Activated naive CD4-positive, alpha-beta T cell treated with anti-CD3 and anti-CD28 coated beads, Interleukin-2, amount 10 ng/mL, durations not matched to agents 7 days and 5 days (primary cell): ENCODE data around the gene GDPGP1.

Experiments used
- CTCF ChIA-PET: fragments of 350-600 bp; sonication (Branson Sonifier 250); formaldehyde crosslinking; loops from one replicate; lab custom pipeline; 2021; ENCODE audit warnings: antibody characterized with exemption; lab: Charles Lee
- DNase-seq: peaks from one replicate; pipeline ENCODE4 v3.0.0-alpha.2; 2020
- H3K27ac Mint-ChIP-seq: one replicate; pipeline ENCODE4 v1.8.0; 2021; ENCODE audit warnings: mild to moderate bottlenecking, moderate library complexity, mixed read lengths
- H3K27me3 Mint-ChIP-seq: one replicate; pipeline ENCODE4 v1.8.0; 2021; ENCODE audit warnings: mild to moderate bottlenecking, mixed read lengths
- H3K36me3 Mint-ChIP-seq: one replicate; pipeline ENCODE4 v1.8.0; 2021; ENCODE audit warnings: mixed read lengths
- H3K4me1 Mint-ChIP-seq: one replicate; pipeline ENCODE4 v1.8.0; 2021; ENCODE audit warnings: mixed read lengths
- H3K4me3 Mint-ChIP-seq: one replicate; pipeline ENCODE4 v1.8.0; 2021; ENCODE audit warnings: mild to moderate bottlenecking, moderate library complexity, mixed read lengths
- H3K9me3 Mint-ChIP-seq: one replicate; pipeline ENCODE4 v1.8.0; 2021; ENCODE audit warnings: mixed read lengths

The GDPGP1 gene

DNA sequence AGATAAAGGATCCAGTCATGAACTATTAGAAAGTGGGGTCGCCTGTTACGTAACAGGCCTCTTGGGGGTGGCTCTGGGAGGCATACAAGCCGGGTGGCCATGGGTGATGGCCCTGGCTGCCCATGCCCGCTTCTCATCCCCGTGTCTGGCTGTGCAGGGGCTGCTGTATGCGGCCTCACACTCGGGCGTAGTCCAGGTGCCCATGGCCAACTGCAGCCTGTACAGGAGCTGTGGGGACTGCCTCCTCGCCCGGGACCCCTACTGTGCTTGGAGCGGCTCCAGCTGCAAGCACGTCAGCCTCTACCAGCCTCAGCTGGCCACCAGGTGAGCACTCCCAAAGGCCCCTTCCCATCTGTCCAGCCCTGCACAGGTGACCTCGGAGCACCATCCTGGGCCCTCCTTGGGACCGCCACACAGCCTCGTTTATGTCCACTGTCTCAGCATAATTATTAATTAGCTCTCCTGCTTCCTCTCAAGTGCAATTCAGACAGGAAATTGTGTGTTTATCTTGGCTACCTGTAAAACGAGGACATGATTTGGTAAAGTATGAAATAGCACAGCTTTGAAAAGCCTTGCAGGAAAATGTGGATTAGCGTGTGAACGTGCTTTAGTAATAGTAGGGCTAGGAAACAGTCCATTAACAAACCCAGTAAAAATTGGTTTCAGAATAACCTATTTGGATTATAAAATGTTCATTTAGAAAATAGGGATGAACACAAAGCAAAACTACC, 8.3 kb upstream of the GDPGP1 start:
- Mint-ChIP-seq H3K27me3 (no peaks in the 10 kb centered on the region), H3K36me3 (peaks cover 37% of the 10 kb centered on the region), H3K4me3 (no peak overlapping the region), H3K4me1 (peaks cover 18% of the 10 kb centered on the region), H3K27ac (no peak overlapping the region), H3K9me3 (no peaks in the 10 kb centered on the region)
- CTCF ChIA-PET, result no interaction called here
- DNase-seq, result no peak

DNA sequence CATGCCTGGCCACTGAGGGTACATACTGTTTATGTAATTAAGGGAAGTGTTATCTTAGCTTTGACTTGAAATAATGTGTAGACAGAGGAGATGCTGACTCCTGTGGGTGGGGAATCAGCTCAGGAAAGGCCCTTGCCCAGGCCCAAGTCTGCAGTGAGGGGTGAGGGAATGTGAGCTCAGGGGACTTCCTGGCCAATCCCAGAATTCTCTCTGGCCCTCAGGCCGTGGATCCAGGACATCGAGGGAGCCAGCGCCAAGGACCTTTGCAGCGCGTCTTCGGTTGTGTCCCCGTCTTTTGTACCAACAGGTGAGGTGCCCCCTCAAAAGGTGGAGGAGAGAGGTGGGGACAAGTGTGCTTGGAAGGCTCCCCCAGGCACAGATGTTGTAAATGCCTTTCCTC, 6.7 kb upstream of the GDPGP1 start:
- peaks cover 44% of the 10 kb centered on the region for H3K36me3 Mint-ChIP-seq
- CTCF ChIA-PET, result interaction anchor here (1.6 to 2.9 kb wide), 2 partner anchors 9 to 84 kb away, joined by 4 to 12 read pairs; no protein-coding TSS in a partner anchor
- H3K9me3 Mint-ChIP-seq, result no peaks in the 10 kb centered on the region
- no peak for DNase-seq
- H3K4me3 Mint-ChIP-seq, result no peak overlapping the region
- no peak overlapping the region for H3K27ac Mint-ChIP-seq
- peaks cover 35% of the 10 kb centered on the region for H3K4me1 Mint-ChIP-seq
- H3K27me3 Mint-ChIP-seq, result no peaks in the 10 kb centered on the region

DNA sequence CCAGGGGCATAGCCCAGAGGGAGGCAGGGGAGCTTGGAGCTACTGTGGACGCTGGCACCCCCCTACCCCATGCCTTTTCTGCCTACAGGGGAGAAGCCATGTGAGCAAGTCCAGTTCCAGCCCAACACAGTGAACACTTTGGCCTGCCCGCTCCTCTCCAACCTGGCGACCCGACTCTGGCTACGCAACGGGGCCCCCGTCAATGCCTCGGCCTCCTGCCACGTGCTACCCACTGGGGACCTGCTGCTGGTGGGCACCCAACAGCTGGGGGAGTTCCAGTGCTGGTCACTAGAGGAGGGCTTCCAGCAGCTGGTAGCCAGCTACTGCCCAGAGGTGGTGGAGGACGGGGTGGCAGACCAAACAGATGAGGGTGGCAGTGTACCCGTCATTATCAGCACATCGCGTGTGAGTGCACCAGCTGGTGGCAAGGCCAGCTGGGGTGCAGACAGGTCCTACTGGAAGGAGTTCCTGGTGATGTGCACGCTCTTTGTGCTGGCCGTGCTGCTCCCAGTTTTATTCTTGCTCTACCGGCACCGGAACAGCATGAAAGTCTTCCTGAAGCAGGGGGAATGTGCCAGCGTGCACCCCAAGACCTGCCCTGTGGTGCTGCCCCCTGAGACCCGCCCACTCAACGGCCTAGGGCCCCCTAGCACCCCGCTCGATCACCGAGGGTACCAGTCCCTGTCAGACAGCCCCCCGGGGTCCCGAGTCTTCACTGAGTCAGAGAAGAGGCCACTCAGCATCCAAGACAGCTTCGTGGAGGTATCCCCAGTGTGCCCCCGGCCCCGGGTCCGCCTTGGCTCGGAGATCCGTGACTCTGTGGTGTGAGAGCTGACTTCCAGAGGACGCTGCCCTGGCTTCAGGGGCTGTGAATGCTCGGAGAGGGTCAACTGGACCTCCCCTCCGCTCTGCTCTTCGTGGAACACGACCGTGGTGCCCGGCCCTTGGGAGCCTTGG, 5.9 kb upstream of the GDPGP1 start:
- peaks cover 45% of the 10 kb centered on the region for H3K36me3 Mint-ChIP-seq
- no peaks in the 10 kb centered on the region for H3K27me3 Mint-ChIP-seq
- no peaks in the 10 kb centered on the region for H3K9me3 Mint-ChIP-seq
- peaks cover 42% of the 10 kb centered on the region for H3K4me1 Mint-ChIP-seq
- H3K27ac Mint-ChIP-seq, result no peak overlapping the region
- no peak overlapping the region for H3K4me3 Mint-ChIP-seq
- CTCF ChIA-PET, result interaction anchor here (1.6 to 2.9 kb wide), 2 partner anchors 10 to 84 kb away, joined by 4 to 12 read pairs; no protein-coding TSS in a partner anchor
- DNase-seq, result no peak

DNA sequence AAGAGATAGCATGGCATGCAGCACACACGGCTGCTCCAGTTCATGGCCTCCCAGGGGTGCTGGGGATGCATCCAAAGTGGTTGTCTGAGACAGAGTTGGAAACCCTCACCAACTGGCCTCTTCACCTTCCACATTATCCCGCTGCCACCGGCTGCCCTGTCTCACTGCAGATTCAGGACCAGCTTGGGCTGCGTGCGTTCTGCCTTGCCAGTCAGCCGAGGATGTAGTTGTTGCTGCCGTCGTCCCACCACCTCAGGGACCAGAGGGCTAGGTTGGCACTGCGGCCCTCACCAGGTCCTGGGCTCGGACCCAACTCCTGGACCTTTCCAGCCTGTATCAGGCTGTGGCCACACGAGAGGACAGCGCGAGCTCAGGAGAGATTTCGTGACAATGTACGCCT, 5.0 kb upstream of the GDPGP1 start:
- CTCF ChIA-PET, result interaction anchor here (2.9 kb wide), 1 partner anchor 11 kb away, joined by 12 read pairs; no protein-coding TSS in a partner anchor
- no peaks in the 10 kb centered on the region for H3K27me3 Mint-ChIP-seq
- no peak for DNase-seq
- peaks cover 42% of the 10 kb centered on the region for H3K4me1 Mint-ChIP-seq
- H3K4me3 Mint-ChIP-seq, result no peak overlapping the region
- peaks cover 40% of the 10 kb centered on the region for H3K36me3 Mint-ChIP-seq
- no peaks in the 10 kb centered on the region for H3K9me3 Mint-ChIP-seq
- H3K27ac Mint-ChIP-seq, result no peak overlapping the region

DNA sequence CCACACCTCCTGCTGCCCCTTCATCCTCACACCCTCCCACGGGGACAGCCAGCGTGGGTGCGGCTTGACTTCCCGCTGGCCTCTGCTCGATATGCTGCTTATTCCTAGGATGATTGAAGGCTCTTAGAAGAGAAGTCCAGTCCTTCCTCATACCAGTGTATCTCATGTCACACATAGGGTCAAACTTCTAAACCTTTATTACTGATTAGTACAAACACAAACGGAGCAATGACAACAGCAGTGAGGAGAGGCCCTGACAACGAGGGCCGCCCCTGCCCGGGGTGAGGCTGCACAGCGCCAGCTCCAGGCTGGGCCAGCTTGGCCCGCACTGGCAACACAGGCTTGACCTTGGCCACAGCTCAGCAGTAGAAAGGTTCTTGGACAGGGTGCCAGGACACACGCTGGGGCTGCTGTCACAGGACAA, 3.9 kb upstream of the GDPGP1 start:
- CTCF ChIA-PET, result interaction anchor here (1.0 to 1.2 kb wide), 3 partner anchors 8 to 702 kb away, joined by 3 to 5 read pairs (median 4); no protein-coding TSS in a partner anchor
- Mint-ChIP-seq H3K4me3 (peak overlapping the region; percentile 88), H3K9me3 (no peaks in the 10 kb centered on the region), H3K4me1 (peaks cover 51% of the 10 kb centered on the region), H3K36me3 (peaks cover 33% of the 10 kb centered on the region), H3K27me3 (no peaks in the 10 kb centered on the region), H3K27ac (peak overlapping the region; percentile 33)
- no peak for DNase-seq

DNA sequence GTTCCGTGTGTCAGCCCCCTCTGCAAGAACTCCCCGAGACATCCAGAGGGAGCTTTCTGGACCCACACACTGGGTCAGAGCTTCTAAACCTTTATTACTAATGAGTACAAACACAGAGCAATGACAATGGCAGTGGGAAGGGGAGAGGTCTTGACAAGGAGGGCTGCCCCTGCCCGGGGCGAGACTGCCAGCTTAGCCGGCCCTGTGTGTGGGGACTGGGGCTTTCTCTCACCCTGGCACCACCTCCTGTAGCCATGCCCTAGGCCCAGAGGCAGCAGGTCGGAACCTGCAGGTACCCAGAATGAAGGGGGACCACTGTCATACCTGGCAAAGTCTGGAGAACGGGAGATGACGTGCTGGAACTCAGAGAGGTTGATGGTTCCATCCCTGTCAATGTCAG, 3.4 kb upstream of the GDPGP1 start:
- H3K4me1 Mint-ChIP-seq, result peaks cover 54% of the 10 kb centered on the region
- H3K36me3 Mint-ChIP-seq, result peaks cover 33% of the 10 kb centered on the region
- no peaks in the 10 kb centered on the region for H3K9me3 Mint-ChIP-seq
- H3K4me3 Mint-ChIP-seq, result peak overlapping the region; percentile 88
- no peak for DNase-seq
- CTCF ChIA-PET, result interaction anchor here (0.7 to 1.5 kb wide), 4 partner anchors 9 to 701 kb away, joined by 3 to 5 read pairs (median 4); no protein-coding TSS in a partner anchor
- peak overlapping the region; percentile 92 for H3K27ac Mint-ChIP-seq
- H3K27me3 Mint-ChIP-seq, result no peaks in the 10 kb centered on the region

DNA sequence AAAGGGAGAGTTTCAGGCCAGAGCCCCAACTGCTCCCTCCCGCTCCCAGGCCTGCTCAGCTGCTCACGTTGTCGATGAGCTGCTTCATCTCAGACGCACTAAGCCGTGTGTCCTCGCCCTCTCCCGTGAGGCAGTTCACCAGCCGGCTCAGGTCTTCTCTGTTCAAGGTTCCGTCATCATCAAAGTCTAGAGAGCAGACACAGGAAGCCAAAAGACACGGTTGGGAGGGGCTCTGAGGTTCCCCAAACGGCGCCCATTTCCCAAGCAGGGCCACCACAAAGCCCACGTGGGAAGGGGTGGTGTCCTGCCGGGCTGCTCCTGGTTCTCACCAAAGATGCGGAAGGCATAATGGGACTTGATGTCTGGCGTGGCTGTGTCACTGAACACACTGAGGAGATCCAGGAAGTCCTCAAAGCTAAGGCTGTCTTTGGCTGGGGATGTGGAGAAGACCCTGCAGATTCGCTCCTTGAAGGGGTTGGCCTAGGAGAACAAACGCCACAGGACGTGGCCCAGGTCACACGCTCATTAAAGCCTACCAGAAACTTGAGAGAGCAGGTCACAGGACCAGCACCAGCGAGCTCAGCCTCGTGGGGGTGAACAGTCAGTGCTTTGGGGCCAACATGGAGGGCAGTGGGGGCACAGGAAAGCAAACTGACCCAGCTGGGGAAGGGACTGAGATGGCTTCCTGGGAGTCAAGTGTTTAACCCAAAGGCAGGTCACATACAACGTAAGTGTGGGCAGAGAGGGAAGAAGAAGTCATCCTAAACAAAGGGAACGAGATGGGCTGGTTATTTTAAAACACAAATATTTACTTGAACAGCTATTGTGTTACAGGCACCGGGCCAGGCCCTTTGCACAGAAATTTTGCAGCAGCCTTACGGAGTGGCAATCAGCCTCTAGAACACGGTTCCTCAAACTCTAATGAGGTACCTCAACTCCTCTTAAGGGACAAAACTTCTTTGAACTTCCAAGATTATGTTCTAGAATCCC, 2.7 kb upstream of the GDPGP1 start:
- H3K36me3 Mint-ChIP-seq, result peaks cover 35% of the 10 kb centered on the region
- CTCF ChIA-PET, result interaction anchor here (0.7 to 2.5 kb wide), 6 partner anchors 10 to 700 kb away, joined by 3 to 8 read pairs (median 4); partner anchors contain the start of gene SEMA4B
- no peaks in the 10 kb centered on the region for H3K27me3 Mint-ChIP-seq
- H3K27ac Mint-ChIP-seq, result peak overlapping the region; percentile 92
- peak; percentile 90 for DNase-seq
- peaks cover 60% of the 10 kb centered on the region for H3K4me1 Mint-ChIP-seq
- no peaks in the 10 kb centered on the region for H3K9me3 Mint-ChIP-seq
- peak overlapping the region; percentile 88 for H3K4me3 Mint-ChIP-seq

DNA sequence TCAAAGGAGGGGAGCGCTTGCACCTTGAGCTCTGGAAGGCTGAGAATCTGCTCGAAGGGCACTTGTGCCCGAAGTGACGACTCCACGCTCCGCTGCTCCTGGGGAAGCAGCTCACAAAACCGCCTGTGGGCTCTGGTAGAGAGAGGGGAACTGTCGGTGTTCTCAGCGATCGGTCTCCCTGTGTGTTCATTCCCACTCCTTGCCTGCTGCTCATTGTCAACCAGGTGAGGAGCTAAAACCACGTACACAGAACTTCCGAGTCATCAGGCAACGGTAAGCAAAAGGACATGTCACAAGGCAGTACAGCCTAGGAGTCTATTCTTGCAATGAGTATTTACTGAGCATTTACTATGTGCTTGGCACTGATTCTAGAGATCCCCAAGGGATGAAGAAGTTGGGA, 1.8 kb upstream of the GDPGP1 start:
- Mint-ChIP-seq H3K36me3 (peaks cover 31% of the 10 kb centered on the region), H3K4me1 (peaks cover 60% of the 10 kb centered on the region), H3K27me3 (no peaks in the 10 kb centered on the region), H3K4me3 (peak overlapping the region; percentile 88), H3K27ac (peak overlapping the region; percentile 92), H3K9me3 (no peaks in the 10 kb centered on the region)
- CTCF ChIA-PET, result interaction anchor here (0.9 to 2.5 kb wide), 7 partner anchors 10 to 89 kb away, joined by 3 to 8 read pairs (median 4); partner anchors contain the start of genes SEMA4B and TTLL13
- DNase-seq, result no peak

DNA sequence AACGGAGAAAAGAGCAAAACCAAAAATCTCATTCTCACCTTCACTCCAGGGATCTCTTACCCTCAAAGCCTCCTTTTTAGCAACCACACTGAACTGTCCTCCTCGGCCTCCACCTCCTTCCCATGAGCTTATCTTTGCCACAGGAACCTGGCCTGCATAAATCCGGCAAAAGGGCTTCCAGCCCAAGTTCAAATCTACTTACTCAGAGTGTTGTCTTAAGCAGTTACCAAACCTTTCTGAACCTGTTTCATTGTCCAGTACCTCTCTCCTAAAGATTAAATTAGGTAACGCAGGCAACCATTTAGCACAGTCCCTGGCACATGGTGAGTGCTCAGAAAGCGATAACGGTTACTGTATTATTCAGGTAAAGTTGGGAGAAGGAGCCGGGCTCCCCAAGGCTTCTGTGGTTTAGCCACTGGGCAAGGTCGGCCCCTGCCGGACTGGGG, 1.0 kb upstream of the GDPGP1 start:
- peaks cover 60% of the 10 kb centered on the region for H3K4me1 Mint-ChIP-seq
- CTCF ChIA-PET, result interaction anchor here (0.9 to 2.5 kb wide), 10 partner anchors 10 to 700 kb away, joined by 3 to 8 read pairs (median 4); partner anchors contain the start of genes SEMA4B and TTLL13

DNA sequence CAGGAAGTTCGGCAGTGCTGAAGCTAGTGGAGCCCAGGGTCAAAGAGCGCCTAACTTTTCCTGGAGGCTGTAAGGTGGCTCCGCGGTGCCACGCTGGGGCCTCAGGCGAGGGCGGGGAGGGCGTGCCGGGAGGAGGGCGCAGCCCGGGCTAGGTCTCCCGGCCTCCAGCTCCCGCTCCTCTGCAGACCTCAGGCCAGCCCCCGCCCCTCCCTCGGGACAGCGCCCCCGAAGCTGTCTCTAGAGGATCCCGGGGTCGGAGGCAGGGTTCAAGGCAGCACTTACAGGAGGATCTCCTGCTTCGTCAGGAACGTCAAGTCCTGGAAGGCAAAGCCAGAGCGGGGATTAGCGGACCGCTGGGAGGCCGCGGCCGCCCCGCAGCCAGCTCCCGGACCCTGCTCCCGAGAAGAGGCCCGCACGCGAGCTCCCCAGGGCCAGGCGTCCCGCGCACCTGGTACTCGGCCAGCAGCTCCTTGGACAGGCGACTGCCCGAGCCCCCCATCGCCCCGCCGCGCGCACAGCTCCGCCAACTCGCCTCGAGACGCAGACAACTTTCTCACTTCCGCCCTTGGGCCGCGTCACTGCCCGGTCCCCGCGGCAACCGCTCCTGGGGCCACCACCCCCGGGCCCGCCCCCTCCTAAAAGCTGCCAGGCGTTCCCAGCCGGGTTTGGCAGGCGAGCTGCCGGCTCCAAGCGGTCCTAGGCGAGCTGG, 468 bp upstream of the GDPGP1 start, which contains the start of gene CIB1:
CIB1 (minus strand) TSS at position 555 of the 709 bp plus-strand sequence; CDS start at position 499, 56 bp downstream.
- H3K4me3 Mint-ChIP-seq, result peak within 1 kb of the TSS; percentile 88
- CTCF ChIA-PET, result interaction anchor here (0.8 to 2.5 kb wide), 11 partner anchors 11 to 699 kb away, joined by 3 to 8 read pairs (median 3); partner anchors contain the start of genes NGRN, SEMA4B and TTLL13
- H3K27me3 Mint-ChIP-seq, result no peaks in the 10 kb centered on the region
- H3K4me1 Mint-ChIP-seq, result peaks cover 64% of the 10 kb centered on the region
- H3K9me3 Mint-ChIP-seq, result no peaks in the 10 kb centered on the region
- H3K36me3 Mint-ChIP-seq, result peaks cover 35% of the 10 kb centered on the region
- DNase-seq, result peak; percentile 98
- H3K27ac Mint-ChIP-seq, result peak within 1 kb of the TSS; percentile 92

More for the DNA sequence above, 1.0 kb upstream of the GDPGP1 start:
- H3K9me3 Mint-ChIP-seq, result no peaks in the 10 kb centered on the region
- peak overlapping the region; percentile 92 for H3K27ac Mint-ChIP-seq
- no peaks in the 10 kb centered on the region for H3K27me3 Mint-ChIP-seq
- peaks cover 30% of the 10 kb centered on the region for H3K36me3 Mint-ChIP-seq
- H3K4me3 Mint-ChIP-seq, result peak overlapping the region; percentile 88
- DNase-seq, result peak; percentile 28

DNA sequence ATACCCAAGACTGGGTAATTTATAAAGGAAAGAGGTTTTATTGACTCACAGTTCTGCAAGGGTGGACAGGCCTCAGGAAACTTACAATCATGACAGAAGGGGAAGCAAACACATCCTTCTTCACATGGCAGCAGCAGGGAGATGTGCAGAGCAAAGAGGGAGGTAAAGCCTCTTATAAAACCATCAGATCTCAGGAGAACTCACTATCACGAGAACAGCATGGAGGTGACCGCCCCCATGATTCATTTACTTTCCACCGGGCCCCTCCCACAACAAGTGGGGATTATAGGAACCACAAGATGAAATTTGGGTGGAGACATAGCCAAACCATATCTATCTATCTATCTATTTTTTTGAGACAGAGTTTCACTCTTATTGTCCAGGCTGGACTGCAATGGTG, 5.4 kb downstream of the GDPGP1 start:
- Mint-ChIP-seq H3K4me3 (no peak overlapping the region), H3K27ac (peak overlapping the region; percentile 33), H3K27me3 (no peaks in the 10 kb centered on the region), H3K9me3 (no peaks in the 10 kb centered on the region), H3K36me3 (peaks cover 21% of the 10 kb centered on the region), H3K4me1 (peaks cover 26% of the 10 kb centered on the region)
- no peak for DNase-seq
- CTCF ChIA-PET, result no interaction called here

DNA sequence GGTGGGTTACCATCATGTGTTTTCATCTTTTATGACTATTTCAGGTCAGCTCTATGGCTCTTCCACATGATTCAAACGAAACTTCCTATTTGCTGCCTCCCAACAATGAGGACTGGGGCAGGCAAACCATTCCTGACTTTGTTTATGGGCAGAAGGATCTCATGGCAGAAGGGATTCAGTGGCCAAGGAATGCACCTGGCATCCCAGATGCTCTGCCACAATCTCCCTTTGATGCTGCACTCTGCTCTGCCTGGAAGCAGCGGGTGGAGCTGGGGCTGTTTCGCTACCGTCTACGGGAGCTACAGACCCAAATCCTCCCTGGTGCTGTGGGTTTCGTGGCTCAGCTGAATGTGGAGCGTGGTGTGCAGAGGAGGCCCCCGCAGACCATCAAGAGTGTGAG, 6.8 kb downstream of the GDPGP1 start:
- CTCF ChIA-PET, result no interaction called here
- H3K4me1 Mint-ChIP-seq, result peaks cover 14% of the 10 kb centered on the region
- peaks cover 19% of the 10 kb centered on the region for H3K36me3 Mint-ChIP-seq
- no peaks in the 10 kb centered on the region for H3K9me3 Mint-ChIP-seq
- no peak overlapping the region for H3K4me3 Mint-ChIP-seq
- no peak overlapping the region for H3K27ac Mint-ChIP-seq
- no peaks in the 10 kb centered on the region for H3K27me3 Mint-ChIP-seq
- no peak for DNase-seq
